Measurements from ENCODE around the gene TSACC. TPM values are rescaled to one million over a fixed set of nuclear protein-coding genes. Genes with fewer than 3 reads are reported as not detected.

Gene TSACC
- total RNA-seq = not detected

GRCh38 chr1:156338180-156338976, at the start of gene TSACC, which contains the start of gene CCT3:
Gene TSACC (plus strand): TSS chr1:156338526. CDS start chr1:156339758, 1,232 bp downstream.
Gene CCT3 (minus strand): TSS chr1:156338292. CDS start chr1:156338184, 108 bp downstream.

GRCh38 chr1:156295391-156295947, 42.9 kb upstream of the TSACC start, which contains the start of gene GLMP:
Gene GLMP (minus strand): TSS chr1:156295679. CDS start chr1:156295645, 34 bp downstream.

GRCh38 chr1:156298852-156299357, 39.4 kb upstream of the TSACC start, which contains the start of gene VHLL:
Gene VHLL (minus strand): TSS chr1:156299307. CDS start chr1:156299189, 118 bp downstream.

GRCh38 chr1:156368889-156369684, 30.8 kb downstream of the TSACC start, which contains the start of gene RHBG:
Gene RHBG (plus strand): TSS chr1:156369211. CDS start chr1:156369250, 39 bp downstream.

Other genes with a start within 250 kb of the TSACC start
- gene LMNA, start 223.8 kb upstream of the TSACC start, total RNA-seq = 29.5 TPM
- 23.3 TPM for gene SEMA4A, start 184.9 kb upstream of the TSACC start, total RNA-seq
- gene SLC25A44, start 144.4 kb upstream of the TSACC start, total RNA-seq = 14.8 TPM
- 33.7 TPM for gene PMF1, start 125.5 kb upstream of the TSACC start, total RNA-seq
- gene BGLAP, start 96.3 kb upstream of the TSACC start, total RNA-seq = not detected
- gene PAQR6, start 90.5 kb upstream of the TSACC start, total RNA-seq = 25.6 TPM
- 38.3 TPM for gene SMG5, start 55.7 kb upstream of the TSACC start, total RNA-seq
- gene TMEM79, start 54.2 kb upstream of the TSACC start, total RNA-seq = 2.1 TPM
- 11.5 TPM for gene GLMP, start 42.8 kb upstream of the TSACC start, total RNA-seq
- 0.69 TPM for gene VHLL, start 39.2 kb upstream of the TSACC start, total RNA-seq
- 279 TPM for gene CCT3, start 234 bp upstream of the TSACC start, total RNA-seq
- gene RHBG, start 30.7 kb downstream of the TSACC start, total RNA-seq = not detected
- gene MEF2D, start 162.2 kb downstream of the TSACC start, total RNA-seq = 7.6 TPM
- 3.5 TPM for gene IQGAP3, start 234.0 kb downstream of the TSACC start, total RNA-seq
- not detected for gene TTC24, start 241.2 kb downstream of the TSACC start, total RNA-seq